A549 treated with AZD9567 at 1 μM for 4 hours (cell line): ENCODE measurements around the gene CPNE6. TPM values are rescaled to one million over a fixed set of nuclear protein-coding genes. Genes with fewer than 3 reads are reported as not detected.

Source experiments
- total RNA-seq: library from RNA; stranded (reverse); fragments of 200-300 nt; extraction: Qiagen RNA extraction; gene quantifications from 5 replicates; pipeline ENCODE4 v1.2.3, GENCODE V29; 2022; ENCODE audit not compliant: insufficient read depth

CPNE6 gene
- total RNA-seq = 0.03 to 0.11 TPM (median 0.05 TPM) in 3 of 5 replicates, not detected in the others

DNA sequence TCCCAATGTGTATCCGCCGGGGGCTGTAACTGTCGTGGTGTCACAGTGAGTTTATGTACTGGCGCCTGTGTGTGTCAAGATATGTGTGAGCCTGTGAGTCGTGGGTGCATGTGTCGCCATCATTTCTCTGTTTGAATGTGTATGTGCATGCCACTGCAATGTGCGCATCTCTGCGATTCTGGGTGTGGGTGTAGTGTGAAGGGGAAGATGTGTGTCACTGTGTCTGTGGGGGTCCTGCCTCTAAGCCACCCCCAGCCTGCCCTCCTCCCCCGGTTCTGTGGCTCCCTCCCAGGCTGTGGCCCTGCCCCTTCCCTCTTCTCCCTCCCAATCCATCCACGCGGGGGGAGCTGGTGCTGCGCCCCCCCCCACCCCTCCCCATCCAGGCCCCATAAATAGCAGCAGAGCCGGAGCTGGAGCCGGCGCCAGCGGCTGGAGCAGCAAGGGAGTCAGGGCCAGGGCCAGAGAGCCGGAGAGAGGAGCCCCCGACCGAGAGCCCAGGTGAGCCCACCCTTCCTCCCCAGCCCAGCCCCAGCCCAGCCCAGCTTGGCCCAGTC, at the start of gene CPNE6:
Gene CPNE6, plus strand, starts transcription at position 419 of the 554 bp plus-strand sequence. CDS start 1,375 bp downstream, outside the sequence.

DNA sequence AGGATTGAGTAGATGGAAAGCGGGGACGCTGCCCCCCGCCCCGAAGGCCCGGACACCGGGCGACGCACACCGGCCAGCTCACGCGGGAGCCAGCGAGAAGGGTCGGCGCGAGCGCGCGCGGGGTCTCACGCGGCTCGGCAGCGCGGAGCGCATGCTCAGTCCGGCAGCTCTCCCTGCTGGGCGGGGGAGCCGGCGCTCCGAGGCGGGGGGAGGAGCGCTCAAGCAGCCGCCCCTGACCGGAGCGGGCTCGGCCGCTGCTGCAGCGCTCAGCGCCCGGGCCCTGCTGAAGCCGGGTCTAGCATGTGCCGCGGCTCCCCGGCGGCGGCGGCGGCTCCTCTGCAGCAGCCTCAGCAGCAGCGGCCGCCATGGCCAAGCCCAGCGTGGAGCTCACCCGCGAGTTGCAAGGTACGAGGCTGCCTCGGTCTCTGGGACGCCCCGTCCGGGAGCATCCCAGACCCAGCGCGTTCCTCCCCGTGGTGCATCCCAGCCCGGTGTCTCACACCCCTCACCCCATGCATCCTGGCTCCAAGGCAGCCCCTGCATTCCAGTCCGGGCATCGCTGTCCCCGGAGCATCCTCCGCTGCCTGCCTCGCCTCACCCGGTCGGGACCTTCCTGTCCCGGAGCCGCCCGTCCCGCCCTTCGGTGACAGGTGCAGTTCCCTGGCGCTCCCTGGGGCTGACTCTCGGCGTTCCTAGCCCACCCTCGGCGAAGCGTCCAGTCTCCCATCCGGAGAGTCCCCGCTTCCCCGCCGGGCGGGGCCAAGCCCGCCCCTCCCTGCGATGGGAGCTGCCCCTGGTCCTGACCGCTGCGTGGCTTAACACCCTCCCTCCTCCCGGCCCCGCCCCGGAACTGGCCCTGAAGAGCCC, 19.3 kb upstream of the CPNE6 start, which contains the start of gene CARMIL3:
Gene CARMIL3, plus strand, starts transcription at position 221 of the 867 bp plus-strand sequence. Its CDS starts 145 bp downstream, at position 366.

DNA sequence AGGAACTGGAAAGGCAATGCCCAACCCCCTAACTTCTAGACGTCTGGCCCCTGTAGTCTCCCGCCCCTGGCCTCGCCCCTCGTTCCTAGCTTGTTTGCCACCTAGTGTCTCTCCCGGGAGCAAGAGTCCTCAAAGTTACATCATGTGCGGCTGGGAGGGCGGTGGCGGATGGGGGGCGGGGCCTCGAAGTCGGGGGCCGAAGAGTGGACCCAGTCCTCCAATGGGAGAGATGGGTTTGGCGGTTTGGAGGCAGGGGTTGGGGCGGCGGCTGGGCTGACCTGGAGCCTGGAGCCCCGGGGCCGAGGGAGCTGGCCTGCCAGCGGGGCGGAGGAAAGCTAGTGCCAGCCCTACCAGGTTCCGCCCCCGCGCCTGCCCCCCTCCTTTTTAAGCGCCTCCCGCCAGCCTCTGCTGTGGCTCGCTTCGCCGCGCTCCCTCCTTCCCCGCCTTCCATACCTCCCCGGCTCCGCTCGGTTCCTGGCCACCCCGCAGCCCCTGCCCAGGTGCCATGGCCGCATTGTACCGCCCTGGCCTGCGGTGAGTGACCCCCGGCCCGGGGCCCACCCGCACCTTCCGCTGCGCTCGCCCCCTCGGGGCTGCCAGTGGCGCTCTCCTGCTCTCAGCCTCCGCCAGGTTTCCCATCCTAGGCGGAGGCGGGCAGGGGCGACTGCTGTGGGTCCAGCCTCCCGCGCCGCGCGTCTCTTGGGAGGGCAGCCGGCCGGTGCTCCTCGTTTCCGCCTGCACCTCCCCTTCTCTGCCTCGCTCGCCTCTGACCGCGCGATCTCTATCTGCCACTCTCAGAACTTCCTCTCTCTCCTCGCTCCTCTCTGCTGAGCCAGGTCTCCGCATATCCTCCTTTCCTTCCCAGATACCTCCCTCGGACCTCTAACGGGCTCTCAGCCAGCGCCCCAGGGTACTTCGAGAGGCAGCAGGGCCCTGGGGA, 22.8 kb downstream of the CPNE6 start, which contains the start of gene PCK2:
Gene PCK2, plus strand, starts transcription at position 411 of the 940 bp plus-strand sequence. Its CDS starts 95 bp downstream, at position 506.

GRCh38 chr14:24114532-24115421, 43.4 kb downstream of the CPNE6 start, which contains the start of the genes DCAF11 and NRL:
DCAF11 (plus strand) TSS chr14:24114777; CDS start chr14:24115595, 818 bp downstream.
NRL (minus strand) TSS chr14:24114949; CDS start chr14:24082848, 32,101 bp downstream.

Other genes starting within 250 kb of the CPNE6 start
- 43.0 to 65.3 TPM (median 47.9 TPM) in 5 replicates for gene DHRS4, start 117.8 kb upstream of the CPNE6 start, total RNA-seq
- 22.9 to 34.9 TPM (median 30.9 TPM) in 5 replicates for gene DHRS4L2, start 82.6 kb upstream of the CPNE6 start, total RNA-seq
- 0.47 to 0.84 TPM (median 0.64 TPM) in 4 of 5 replicates, not detected in the other for gene CARMIL3, start 19.6 kb upstream of the CPNE6 start, total RNA-seq
- 18.9 to 22.7 TPM (median 21.0 TPM) in 5 replicates for gene PCK2, start 22.7 kb downstream of the CPNE6 start, total RNA-seq
- gene DCAF11, start 43.2 kb downstream of the CPNE6 start, total RNA-seq = 19.7 to 29.9 TPM (median 20.1 TPM) in 5 replicates
- 0.77 to 1.0 TPM (median 0.88 TPM) in 4 of 5 replicates, not detected in the other for gene NRL, start 43.4 kb downstream of the CPNE6 start, total RNA-seq
- gene FITM1, start 59.1 kb downstream of the CPNE6 start, total RNA-seq = 0.09 to 0.11 TPM in 2 of 5 replicates, not detected in the others
- 157 to 178 TPM (median 167 TPM) in 5 replicates for gene PSME1, start 64.6 kb downstream of the CPNE6 start, total RNA-seq
- gene EMC9, start 70.0 kb downstream of the CPNE6 start, total RNA-seq = 47.3 to 67.1 TPM (median 62.0 TPM) in 5 replicates
- gene PSME2, start 75.0 kb downstream of the CPNE6 start, total RNA-seq = 132 to 193 TPM (median 160 TPM) in 5 replicates
- 27.3 to 37.8 TPM (median 34.3 TPM) in 5 replicates for gene RNF31, start 75.9 kb downstream of the CPNE6 start, total RNA-seq
- 9.1 to 15.9 TPM (median 13.6 TPM) in 5 replicates for gene IRF9, start 89.7 kb downstream of the CPNE6 start, total RNA-seq
- gene REC8, start 100.5 kb downstream of the CPNE6 start, total RNA-seq = 3.3 to 6.0 TPM (median 4.0 TPM) in 5 replicates
- 73.9 to 90.6 TPM (median 84.9 TPM) in 5 replicates for gene IPO4, start 117.3 kb downstream of the CPNE6 start, total RNA-seq
- gene TM9SF1, start 123.9 kb downstream of the CPNE6 start, total RNA-seq = 56.1 to 71.9 TPM (median 59.3 TPM) in 5 replicates
- not detected in 5 replicates for gene TSSK4, start 134.1 kb downstream of the CPNE6 start, total RNA-seq
- gene CHMP4A, start 141.9 kb downstream of the CPNE6 start, total RNA-seq = 77.6 to 89.1 TPM (median 81.5 TPM) in 5 replicates
- gene MDP1, start 144.5 kb downstream of the CPNE6 start, total RNA-seq = 20.7 to 31.9 TPM (median 29.7 TPM) in 5 replicates
- 348 to 468 TPM (median 465 TPM) in 5 replicates for gene NEDD8, start 160.8 kb downstream of the CPNE6 start, total RNA-seq
- 53.0 to 75.8 TPM (median 56.4 TPM) in 5 replicates for gene GMPR2, start 161.4 kb downstream of the CPNE6 start, total RNA-seq
- gene TINF2, start 171.1 kb downstream of the CPNE6 start, total RNA-seq = 32.1 to 39.8 TPM (median 39.2 TPM) in 5 replicates
- 0.66 to 1.5 TPM (median 1.0 TPM) in 4 of 5 replicates, not detected in the other for gene TGM1, start 191.6 kb downstream of the CPNE6 start, total RNA-seq
- gene RABGGTA, start 200.0 kb downstream of the CPNE6 start, total RNA-seq = 15.3 to 23.4 TPM (median 16.9 TPM) in 5 replicates
- gene DHRS1, start 228.2 kb downstream of the CPNE6 start, total RNA-seq = 9.7 to 13.7 TPM (median 12.1 TPM) in 5 replicates
- gene NOP9, start 228.3 kb downstream of the CPNE6 start, total RNA-seq = 14.4 to 18.4 TPM (median 16.9 TPM) in 5 replicates
- 0.09 to 0.51 TPM (median 0.32 TPM) in 4 of 5 replicates, not detected in the other for gene CIDEB, start 236.4 kb downstream of the CPNE6 start, total RNA-seq
- 5.2 to 8.2 TPM (median 6.0 TPM) in 4 of 5 replicates, not detected in the other for gene LTB4R2, start 238.6 kb downstream of the CPNE6 start, total RNA-seq
- gene LTB4R, start 239.9 kb downstream of the CPNE6 start, total RNA-seq = 5.7 to 9.1 TPM (median 7.6 TPM) in 5 replicates